Measurements from ENCODE around the gene NTF4.
"Not testable (repeated sequence)": the region's sequence is repeated elsewhere in the genome, so short reads cannot be mapped to it uniquely, and the experiment has no call there.

Gene NTF4

DNA sequence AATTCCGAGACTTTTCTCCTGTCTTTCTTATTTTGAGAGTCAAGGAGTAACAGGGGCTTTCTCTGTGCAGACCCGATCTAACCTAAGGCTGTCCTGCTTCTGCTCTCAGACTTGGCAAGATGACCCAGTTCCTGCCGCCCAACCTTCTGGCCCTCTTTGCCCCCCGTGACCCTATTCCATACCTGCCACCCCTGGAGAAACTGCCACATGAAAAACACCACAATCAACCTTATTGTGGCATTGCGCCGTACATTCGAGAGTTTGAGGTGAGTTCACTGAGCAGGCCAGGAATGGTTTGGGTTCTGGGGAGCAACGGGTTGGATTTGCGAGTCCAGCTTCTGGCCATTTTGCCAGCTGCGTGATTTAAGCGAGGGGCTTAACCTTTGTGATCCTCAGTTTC, 21.7 kb upstream of the NTF4 start:
- no peak for FAIRE-seq

DNA sequence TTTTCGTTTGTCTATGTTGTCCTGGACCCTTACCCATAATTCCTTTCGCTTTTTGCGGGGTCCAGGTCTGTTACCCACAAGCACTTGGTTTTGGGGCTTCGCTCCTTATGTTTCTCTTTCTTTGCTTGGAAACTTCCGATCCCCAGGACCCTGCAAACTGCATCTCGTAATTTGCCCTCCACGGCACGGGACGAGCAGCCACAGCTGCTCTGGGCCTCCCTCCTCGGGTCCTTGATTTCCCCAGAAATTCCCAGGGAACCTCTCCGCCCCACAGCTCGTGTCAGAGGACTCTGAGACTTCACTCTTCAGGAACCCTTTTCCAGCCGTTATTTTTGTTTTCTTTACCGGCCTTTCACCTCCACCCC, 21.2 kb upstream of the NTF4 start:
- no peak for FAIRE-seq

DNA sequence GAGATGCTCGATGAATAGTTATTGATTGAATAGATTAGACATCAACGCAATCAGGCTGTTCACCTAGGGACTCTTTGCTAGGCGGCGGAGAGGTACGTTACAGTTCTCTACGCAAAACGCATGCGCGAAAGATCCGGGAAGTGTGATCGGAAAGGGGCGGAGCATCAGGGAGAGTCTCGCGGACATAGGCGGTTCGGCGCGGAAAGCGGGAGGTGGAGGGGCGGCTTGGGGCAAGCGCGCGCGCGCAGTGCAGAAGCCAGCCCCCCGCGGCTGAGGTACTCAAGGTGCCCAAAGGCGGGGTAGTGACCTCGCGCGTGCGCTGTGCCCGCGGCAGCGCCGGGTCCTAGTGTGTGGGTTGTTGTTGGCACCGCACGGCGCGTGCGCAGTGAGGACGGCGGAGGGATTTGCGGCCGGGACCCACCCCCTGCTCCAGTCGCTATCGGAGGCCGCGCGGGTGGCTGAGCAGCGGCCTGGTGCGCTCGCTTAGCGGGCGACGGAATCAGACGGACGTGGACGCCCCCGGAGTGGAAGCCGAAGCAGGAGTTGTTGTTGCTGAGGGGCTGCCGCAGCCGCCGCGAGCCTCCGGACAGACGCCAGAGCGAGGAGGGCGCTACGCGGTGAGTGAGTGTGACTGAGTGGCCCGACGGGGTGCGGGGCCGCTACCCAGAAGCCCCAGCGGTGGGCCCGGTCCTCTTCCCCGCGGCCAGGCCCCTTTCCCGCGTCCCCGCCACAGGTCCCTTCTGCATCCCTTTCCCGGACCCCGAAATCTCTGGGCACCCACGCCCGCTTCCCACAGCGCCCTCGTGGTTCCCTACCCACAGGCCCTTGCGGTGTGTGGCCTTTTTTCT, 20.6 kb upstream of the NTF4 start, which contains the start of gene SNRNP70:
Gene SNRNP70, plus strand, starts transcription at position 432 of the 848 bp plus-strand sequence. CDS start 964 bp downstream, outside the sequence.
- FAIRE-seq, result peak; percentile 90

DNA sequence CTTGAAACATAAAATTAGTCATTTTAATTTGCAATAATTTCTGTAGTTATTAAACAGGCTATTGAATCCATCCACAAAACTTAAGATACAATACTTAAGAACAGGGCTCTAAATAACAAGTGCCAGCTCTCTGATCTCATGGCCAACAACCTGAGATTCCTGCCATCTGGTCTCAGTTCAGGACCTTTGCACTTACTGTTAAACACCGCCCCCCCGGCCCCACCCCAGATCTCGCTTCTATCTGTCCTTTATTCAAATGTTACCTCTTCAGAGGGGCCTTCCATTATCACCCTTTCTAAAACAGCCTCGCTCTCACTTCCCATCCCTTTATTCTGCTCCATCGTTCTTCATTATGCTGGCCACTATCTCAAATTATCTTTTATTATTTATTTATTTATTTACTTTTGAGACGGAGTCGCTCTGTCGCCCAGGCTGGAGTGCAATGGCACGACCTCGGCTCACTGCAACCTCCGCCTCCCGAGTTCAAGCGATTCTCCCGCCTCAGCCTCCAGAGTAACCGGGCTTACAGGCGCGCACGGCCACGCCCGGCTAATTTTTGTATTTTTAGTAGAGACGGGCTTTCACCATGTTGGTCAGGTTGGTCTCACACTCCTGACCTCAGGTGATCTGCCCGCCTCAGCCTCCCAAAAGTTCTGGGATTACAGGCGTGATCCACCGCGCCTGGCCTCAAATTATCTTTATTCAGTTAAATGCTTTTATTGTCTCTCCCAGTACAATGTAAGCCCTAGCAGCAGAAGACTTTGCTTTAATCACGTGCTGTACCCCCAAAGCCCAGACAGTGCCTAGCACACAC, 19.8 kb upstream of the NTF4 start:
- no peak for FAIRE-seq

DNA sequence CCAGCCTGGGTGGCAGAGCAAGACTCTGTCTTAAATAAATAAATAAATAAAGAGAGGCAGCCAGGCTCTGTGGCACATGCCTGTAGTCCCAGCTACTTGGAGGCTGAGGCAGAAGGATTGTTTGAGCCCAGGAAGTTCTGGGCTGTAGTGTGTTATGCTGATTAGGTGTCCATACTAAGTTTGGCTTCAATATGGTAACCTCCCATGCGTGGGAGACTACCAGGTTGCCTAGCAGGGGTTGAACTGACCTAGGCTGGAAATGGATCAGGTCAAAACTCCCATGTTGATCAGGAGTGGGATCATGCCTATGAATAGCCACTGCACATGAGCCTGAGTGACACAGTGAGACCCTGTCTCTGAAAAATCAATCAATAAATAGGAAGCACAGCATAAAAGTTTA, 16.7 kb upstream of the NTF4 start:
- FAIRE-seq, result no peak

DNA sequence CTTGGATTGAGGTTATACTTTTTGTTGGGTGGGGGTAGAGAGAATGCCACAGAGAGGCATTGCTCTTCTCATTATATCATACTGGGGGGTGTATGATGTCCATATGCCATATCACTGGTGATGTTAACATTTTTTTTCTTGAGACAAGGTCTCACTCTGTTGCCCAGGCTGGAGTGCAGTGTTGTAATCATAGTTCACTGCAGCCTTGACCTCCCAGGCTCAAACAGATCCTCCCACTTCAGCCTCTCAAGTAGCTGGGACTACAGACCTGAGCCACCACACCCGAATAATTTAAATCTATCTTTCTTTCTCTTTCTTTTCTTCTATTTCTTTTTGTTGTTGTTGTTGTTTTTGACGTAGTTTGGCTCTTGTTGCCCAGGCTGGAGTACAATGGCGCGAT, 15.8 kb upstream of the NTF4 start:
- no peak for FAIRE-seq

DNA sequence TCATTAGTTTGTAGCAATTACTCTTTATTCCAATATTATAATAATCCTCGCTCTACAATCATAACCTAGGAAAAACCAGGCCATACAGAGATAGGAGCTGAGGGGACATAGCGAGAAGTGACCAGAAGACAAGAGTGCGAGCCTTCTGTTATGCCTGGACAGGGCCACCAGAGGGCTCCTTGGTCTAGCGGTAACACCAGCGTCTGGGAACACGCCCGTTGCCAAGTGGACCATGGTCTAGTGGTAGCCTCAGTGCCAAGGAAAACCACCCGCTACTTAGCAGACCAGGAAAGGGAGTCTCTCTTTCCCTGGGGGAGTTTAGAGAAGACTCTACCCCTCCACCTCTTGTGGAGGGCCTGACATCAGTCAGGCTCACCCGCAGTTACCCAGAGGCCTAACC, 10.3 kb upstream of the NTF4 start:
- peak; percentile 67 for FAIRE-seq

DNA sequence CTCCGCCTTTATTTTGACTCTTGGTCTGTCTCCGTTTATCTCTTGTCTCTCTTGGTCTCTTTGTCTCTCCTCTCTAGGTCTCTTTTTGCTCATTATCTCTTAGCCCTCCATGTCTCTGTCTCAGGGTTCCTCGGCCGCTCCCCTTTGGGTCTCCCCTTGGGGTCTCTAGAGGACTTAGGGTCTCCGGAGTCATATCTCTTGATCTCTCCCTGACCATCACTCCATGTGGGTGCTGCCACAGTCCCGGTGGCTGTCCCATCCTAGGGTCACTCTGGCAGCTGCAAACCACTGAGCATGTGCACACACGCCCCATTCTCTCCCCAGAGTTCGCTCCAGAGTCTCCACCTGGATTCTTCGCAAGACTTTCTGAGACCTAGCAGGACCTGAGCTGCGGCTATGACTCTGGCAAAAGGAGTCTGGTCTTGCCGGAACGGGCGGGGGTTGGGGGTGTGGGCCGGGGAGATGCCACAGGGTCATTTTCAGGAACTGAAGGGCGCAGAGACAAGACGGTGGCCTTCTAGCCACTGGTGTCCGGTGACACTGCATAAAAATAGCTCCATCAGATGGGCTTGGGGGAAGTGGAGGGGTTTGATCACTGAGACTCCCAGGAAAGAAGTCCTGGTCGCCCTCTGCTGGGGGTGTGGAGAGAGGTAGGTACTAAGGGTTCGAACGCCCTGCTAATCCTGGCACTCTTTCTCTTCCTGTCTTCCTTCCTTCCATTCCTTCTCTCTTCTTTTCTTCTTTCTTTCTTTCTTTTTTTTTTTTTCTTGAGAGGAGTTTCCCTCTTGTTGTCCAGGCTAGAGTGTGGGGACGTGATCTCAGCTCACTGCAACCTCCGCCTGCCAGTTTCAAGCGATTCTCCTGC, 9.1 kb upstream of the NTF4 start:
- no peak for FAIRE-seq

DNA sequence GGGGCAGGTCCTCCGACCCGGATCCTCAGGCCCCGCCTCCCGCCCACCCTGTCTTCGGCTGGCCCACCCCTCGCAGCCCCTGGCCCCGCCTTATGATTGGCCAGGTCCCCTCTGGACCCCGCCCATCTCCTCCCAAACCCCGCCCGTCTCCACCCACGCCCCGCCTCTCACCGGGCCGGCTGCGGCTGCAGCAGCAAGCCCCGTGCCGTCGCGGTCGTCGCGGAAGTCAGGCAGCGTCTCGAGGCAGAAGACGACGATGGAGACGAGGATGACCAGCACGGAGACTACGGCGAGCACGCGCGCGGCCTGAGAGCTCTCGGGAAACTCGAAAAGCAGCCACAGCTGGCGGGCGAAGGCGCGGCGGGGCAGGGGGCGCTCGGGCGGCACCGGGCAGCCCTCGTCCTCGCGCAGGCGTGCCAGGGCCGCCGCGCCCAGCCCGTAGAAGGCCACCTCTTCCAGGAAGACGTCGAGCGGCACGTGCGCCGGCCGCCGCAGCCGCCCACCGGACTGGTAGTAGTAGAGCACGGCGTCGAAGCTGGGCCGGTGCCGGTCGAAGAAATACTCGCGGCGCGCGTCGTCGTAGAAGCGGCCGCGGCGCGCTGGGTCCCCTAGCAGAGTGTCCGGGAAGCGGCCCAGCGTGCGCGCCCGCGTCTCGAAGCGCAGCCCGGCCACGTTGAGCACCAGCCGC, 7.4 kb upstream of the NTF4 start:
- FAIRE-seq, result no peak

DNA sequence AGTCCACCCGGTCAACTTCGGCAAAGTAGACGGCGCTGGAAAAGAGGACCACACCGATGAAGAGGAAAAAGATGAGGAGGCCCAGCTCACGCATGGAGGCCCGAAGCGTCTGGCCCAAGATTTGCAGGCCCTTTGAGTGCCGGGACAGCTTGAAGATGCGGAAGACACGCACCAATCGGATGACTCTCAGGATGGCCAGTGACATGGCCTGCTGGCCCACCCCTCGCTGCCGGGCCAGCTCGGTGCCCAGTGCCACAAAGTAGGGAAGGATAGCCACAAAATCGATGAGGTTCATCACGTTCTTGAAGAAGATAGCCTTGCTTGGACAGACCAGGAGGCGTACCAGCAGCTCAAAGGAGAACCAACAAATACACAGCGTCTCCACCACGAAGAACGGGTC, 5.8 kb upstream of the NTF4 start:
- no peak for FAIRE-seq

DNA sequence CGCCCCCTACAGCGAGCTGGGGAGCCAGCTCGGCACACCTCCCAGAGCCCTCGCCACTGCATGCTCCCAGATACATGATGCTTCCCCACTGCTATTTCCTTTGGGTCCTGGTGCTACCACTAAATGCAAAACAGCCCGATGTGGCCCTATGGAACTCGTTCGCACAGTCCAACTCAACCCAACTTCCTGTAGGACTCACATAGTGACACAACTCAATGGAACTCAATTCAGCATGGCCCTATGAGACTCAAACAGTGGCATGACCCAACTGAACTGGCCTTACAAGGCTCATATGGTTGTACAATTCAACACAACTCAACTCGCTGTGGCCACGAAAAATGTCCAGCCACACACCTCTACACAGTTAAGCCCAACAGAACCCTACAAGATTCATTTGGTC, 4.4 kb upstream of the NTF4 start:
- no peak for FAIRE-seq

DNA sequence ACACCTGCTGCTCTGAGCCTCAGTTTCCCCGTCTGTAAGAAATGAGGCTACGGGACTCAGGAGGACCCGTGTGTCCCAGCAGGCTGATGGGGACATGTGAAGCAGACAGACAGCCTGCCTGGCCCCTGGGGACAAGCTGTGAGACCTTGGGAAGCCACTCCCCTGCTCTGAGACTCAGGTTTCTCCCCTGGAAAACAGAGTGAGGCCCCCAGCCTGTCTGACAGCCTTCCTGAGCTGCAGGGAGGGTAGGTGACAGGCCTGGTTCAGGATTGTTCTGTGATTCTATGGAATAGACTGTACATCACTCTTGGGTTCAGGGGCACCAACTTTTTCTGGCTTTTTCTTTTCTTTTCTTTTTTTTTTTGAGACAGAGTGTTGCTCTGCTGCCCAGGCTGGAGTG, 2.9 kb upstream of the NTF4 start:
- FAIRE-seq, result no peak

DNA sequence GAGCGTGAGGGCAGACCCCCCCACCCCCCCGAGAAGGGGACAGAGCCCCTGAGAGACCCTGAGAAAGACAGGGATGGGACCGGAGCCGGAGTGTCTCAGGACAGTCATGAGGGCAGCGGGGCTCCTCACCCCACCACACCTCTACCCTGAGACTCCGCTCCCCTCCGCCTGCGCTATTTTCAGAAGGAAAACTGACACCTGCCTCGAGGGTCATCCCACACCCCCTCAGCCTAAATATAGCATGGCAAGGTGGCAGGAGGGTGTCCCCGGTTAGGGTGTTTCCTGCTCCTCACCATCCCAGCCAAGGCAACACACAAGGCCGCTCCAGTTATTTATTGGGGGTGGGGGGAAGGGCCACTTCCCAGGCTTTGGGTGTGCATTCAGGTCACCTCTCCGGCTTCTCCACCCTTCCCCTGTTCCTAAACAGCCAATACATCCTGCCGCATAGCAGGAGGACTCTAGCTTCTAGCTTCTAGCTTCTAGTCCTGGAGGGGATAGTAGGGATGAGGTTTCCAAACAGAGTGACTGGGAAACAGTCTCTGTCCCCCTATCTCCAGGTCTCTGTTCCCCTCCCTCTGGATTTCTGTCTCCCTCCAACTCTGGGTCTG, 1.4 kb upstream of the NTF4 start:
- FAIRE-seq, result no peak

DNA sequence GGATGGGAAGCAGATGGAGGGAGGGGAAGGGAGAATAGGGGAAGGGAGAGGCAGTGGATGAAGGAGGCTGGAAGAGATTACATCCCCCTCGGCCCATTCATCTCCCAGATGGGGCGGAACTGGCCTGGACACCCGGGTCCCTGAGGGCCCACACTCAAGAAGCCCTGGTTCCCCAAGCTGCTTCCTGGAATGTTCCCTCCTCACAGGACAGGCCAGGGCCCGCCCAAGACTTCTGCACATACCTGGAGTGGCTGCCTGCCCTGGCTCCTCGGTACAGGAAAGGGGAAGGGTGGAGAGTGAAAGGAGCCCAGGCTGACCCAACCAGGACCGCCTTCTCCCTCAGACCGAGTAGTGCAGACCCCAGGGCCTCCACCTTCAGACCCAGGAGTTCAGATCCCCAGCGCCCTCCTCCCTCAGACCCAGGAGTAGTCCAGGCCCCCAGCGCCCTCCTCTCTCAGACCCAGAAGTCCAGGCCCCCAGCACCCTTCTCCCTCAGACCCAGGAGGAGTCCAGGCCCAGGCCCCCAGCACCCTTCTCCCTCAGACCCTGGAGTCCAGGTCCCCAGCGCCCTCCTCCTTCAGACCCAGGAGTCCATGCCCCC, 489 bp downstream of the NTF4 start:
- FAIRE-seq, result no peak

DNA sequence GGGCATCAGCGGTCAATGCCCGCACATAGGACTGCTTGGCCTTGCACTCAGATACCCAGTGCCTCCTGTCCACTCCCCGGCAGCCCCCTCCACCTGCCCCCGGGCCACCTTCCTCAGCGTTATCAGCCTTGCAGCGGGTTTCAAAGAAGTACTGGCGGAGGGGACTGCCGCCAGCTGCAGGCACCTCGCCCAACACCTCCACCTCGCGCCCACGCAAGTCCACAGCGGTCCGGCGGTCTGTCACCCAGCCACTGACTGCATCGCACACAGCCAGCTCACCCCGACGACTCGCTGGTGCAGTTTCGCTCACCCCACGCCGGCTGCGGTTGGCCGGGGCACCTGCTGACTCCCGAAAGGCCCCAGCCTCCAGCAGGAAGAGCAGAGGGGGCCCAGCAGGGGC, 3.2 kb downstream of the NTF4 start:
- FAIRE-seq, result no peak

DNA sequence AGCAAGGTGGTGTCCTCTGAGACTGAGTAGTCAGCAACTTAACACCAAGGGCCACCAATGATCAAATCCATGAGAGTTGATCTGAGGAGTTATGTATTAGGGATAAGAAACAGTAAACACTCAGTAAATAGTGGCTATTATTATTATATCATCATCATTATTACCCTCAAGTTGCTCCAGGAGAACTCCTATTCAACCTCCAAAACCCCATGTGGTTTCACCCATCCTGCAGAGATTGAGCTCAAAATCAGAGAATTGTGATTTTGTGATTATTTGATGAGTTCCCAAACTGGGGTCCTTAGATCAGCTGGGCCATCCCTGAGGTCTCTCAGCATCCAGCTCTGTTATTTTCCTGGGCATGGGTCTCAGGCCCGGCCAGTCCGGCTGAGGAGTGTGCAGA, 3.6 kb downstream of the NTF4 start:
- FAIRE-seq, result no peak

DNA sequence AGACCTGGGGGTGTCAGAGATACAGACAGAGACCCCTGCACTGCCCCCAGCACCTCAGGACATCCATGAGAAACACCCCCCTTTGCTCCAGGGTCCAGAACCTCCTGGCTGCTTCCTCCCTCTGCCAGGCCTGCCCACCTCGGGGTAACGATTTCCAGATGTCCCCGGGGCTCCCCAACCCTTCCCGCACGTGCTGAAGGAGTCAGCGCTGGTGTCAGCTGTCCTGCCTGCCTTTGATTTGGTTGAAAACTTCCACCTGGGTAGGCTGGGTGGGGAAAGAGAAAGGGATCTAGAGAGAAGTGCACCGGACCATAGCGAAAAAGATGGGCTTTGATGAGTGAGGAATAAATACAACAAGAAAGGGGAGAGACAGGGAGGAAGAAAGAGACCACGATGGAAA, 5.6 kb downstream of the NTF4 start:
- FAIRE-seq, result no peak

DNA sequence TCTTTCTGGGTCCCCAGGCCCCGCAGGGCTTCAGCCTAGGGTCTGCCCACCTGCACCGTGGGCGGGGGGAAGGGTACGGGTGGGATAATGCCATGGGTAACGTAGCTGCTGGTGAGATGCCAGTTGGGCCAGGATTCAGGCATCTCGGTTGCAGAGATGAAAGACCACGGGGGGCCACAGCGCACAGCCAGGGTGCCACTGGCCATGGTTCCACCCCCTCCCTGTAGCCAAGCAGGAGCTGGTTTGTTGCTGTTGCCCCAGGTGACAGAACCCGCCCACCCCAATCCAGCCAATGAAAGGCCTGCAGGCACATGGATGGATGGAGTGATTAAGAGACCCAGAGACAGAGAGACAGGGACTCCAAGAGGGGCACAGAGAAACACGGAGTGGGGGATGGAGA, 6.1 kb downstream of the NTF4 start:
- no peak for FAIRE-seq

DNA sequence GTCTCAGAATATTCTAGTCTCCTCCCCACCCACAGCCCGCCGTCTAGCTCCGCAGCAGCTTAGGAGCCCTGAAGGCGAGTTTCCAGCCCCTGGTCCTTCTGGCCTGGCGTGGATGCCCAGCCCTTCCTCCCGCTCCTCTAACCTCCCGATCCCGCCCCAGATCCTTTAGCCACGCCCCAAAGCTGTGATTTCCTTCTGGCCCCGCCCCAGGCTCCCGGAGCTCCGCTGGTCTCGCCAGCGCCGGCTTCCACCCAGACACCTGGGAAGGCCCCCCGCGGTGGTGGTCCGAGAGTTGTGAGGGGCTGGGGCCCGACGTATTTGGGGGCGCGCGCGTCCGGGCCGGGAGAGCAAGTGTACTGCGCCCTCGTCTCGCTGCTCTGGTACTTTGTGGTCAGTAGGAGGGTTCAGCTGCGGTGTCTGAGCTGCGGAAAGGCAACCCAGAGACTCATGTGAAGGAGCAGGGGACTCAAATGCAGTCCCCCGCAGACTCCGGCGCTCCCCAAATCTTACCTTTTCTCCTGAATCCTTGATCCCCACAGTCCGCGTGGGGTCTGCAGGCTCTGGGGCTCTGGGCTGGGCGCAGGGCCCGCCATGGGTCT, 6.9 kb downstream of the NTF4 start, which contains the start of gene CGB7:
Gene CGB7, minus strand, starts transcription at position 114 of the 599 bp plus-strand sequence. CDS start 2,374 bp downstream, outside the sequence.
- FAIRE-seq, result no peak

DNA sequence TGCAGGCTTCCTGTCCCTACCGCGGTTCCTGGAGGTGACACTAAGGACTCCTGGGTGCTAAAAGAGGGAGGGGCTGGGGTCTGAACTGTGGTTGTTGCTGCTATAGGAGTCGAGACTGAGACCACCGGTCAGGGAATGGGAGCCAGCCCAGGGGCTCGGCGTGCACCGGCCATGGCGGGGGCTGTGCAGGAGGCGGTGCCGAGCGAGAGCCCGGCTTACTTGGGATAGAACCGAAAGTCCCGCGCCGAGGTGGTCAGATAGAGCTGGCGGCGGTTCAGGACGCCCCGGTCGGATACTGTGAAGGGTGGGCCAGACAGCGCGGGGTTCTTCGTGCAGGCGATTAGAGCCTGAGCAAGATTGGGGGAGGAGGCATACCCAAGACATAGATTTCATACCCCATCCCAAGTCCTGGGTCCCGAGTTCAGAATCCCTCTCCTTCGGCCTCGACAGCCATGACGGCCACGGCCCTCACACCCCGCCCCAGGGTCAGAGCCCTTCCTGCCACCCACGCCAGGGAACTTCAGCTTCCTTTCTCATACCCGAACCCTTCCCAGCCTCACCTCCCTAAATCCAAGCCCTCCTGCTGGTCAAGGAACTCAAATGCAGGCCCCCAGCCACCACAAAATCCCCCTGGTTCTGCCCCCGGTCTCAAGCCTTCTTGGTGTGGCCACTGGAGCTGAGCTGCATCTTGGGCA, 7.6 kb downstream of the NTF4 start:
- FAIRE-seq, result not testable (repeated sequence)
